ENCODE results near the gene TMEM140. TPM values are rescaled to one million over a fixed set of nuclear protein-coding genes. Genes with fewer than 3 reads are reported as not detected.

The TMEM140 gene
- total RNA-seq, 1 experiment from 2014 or later = 3.2 TPM

DNA sequence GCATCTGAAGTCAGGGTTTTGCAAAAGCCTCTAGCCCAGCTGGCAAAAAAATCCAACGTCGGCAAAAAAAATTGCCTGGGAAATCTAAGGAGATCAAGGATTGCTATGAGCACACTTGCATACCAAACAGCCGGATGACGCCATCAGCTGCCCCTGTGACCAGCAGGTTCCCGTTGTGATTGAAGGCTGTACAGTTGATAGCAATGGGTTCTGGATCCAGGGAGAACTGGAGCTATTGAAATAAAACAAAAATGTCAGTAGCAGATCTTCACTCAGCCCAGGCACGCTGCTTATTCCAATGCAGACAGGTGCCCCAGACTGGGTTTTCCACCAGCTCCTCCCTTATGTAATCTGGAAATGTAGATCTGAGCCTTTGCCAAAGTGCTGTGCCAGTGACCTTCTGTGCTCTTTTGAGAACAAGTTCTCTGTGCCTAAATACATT is 41.4 kb downstream of the TMEM140 start:
- in situ Hi-C loops (cut with HindIII; ENCODE audit: low pct_unique_long_range_greater_than_20kb, low sequenced_read_pairs) = no loop called here
- H3K36me3 ChIP-seq (ENCODE audit: control insufficient read depth, insufficient read depth, low read length) = no peaks in the 10 kb centered on the region
- H3K9me3 ChIP-seq (ENCODE audit: control insufficient read depth, insufficient read depth, low read depth, low read length) = no peaks in the 10 kb centered on the region
- TF ChIP-seq, protein P1, sequence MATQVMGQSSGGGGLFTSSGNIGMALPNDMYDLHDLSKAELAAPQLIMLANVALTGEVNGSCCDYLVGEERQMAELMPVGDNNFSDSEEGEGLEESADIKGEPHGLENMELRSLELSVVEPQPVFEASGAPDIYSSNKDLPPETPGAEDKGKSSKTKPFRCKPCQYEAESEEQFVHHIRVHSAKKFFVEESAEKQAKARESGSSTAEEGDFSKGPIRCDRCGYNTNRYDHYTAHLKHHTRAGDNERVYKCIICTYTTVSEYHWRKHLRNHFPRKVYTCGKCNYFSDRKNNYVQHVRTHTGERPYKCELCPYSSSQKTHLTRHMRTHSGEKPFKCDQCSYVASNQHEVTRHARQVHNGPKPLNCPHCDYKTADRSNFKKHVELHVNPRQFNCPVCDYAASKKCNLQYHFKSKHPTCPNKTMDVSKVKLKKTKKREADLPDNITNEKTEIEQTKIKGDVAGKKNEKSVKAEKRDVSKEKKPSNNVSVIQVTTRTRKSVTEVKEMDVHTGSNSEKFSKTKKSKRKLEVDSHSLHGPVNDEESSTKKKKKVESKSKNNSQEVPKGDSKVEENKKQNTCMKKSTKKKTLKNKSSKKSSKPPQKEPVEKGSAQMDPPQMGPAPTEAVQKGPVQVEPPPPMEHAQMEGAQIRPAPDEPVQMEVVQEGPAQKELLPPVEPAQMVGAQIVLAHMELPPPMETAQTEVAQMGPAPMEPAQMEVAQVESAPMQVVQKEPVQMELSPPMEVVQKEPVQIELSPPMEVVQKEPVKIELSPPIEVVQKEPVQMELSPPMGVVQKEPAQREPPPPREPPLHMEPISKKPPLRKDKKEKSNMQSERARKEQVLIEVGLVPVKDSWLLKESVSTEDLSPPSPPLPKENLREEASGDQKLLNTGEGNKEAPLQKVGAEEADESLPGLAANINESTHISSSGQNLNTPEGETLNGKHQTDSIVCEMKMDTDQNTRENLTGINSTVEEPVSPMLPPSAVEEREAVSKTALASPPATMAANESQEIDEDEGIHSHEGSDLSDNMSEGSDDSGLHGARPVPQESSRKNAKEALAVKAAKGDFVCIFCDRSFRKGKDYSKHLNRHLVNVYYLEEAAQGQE (IDR thresholded peaks at IDR 0.05; ENCODE audit: insufficient read depth in 1 of 2, low read depth in 2 of 2, low read length in 1 of 2) = no peak
- no peak for TF ChIP-seq TCF7L2 (IDR thresholded peaks at IDR 0.05; ENCODE audit: low read depth, low read length)
- TF ChIP-seq SIN3A (IDR thresholded peaks at IDR 0.05; ENCODE audit: borderline replicate concordance, insufficient read depth, low read depth, low read length) = no peak
- TF ChIP-seq POLR2AphosphoS5 (IDR thresholded peaks at IDR 0.05; ENCODE audit: low read depth, low read length) = no peak
- TF ChIP-seq, protein P2, sequence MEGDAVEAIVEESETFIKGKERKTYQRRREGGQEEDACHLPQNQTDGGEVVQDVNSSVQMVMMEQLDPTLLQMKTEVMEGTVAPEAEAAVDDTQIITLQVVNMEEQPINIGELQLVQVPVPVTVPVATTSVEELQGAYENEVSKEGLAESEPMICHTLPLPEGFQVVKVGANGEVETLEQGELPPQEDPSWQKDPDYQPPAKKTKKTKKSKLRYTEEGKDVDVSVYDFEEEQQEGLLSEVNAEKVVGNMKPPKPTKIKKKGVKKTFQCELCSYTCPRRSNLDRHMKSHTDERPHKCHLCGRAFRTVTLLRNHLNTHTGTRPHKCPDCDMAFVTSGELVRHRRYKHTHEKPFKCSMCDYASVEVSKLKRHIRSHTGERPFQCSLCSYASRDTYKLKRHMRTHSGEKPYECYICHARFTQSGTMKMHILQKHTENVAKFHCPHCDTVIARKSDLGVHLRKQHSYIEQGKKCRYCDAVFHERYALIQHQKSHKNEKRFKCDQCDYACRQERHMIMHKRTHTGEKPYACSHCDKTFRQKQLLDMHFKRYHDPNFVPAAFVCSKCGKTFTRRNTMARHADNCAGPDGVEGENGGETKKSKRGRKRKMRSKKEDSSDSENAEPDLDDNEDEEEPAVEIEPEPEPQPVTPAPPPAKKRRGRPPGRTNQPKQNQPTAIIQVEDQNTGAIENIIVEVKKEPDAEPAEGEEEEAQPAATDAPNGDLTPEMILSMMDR (IDR thresholded peaks at IDR 0.05) = no peak
- H3K27ac ChIP-seq (ENCODE audit: low read length) = no peak overlapping the region
- ATAC-seq (no peak), DNase-seq (ENCODE audit: low read depth, low spot score) (no peak)
- CTCF ChIA-PET = no interaction called here
- POLR2A ChIA-PET = no interaction called here
- no TSS peak for BruUV-seq (replicated peaks)
- intact Hi-C loops (cut with micrococcal nuclease; ENCODE audit: unreplicated experiment) = no loop called here
- H3K4me1 ChIP-seq (ENCODE audit: control insufficient read depth, insufficient read depth, low read length) = no peaks in the 10 kb centered on the region
- H3K27me3 ChIP-seq (ENCODE audit: control insufficient read depth, insufficient read depth, low read length) = no peaks in the 10 kb centered on the region
- no peak overlapping the region for H3K4me3 ChIP-seq (ENCODE audit: low read depth in 2 of 2, low read length in 2 of 2)

DNA sequence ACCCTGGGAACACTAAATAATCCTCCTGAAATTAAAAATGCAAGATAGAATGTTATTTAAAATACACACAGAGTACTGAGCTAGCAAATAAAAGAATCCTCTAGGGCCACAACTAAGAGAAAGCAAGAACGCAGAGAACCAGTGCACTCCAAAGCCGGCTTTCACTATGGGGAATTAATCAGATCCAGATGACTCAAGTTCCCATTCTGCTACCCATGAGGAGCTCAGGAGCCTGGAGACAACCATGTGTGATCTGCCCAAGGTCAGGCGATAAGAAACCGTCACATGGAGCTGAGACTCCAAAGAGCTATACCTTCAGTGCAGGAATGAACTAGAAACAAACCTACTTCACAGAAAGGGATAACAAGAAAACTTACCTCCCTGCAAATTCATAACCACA is 42.1 kb downstream of the TMEM140 start:
- no peak for ATAC-seq
- BruUV-seq (replicated peaks) = no TSS peak
- no peak overlapping the region for H3K27ac ChIP-seq (ENCODE audit: low read length)
- no peaks in the 10 kb centered on the region for H3K9me3 ChIP-seq (ENCODE audit: control insufficient read depth, insufficient read depth, low read depth, low read length)
- no peaks in the 10 kb centered on the region for H3K27me3 ChIP-seq (ENCODE audit: control insufficient read depth, insufficient read depth, low read length)
- CTCF ChIA-PET = no interaction called here
- H3K36me3 ChIP-seq (ENCODE audit: control insufficient read depth, insufficient read depth, low read length) = no peaks in the 10 kb centered on the region
- TF ChIP-seq, protein P1 (IDR thresholded peaks at IDR 0.05; ENCODE audit: insufficient read depth in 1 of 2, low read depth in 2 of 2, low read length in 1 of 2) = no peak
- TF ChIP-seq POLR2AphosphoS5 (IDR thresholded peaks at IDR 0.05; ENCODE audit: low read depth, low read length) = no peak
- no peak for TF ChIP-seq SIN3A (IDR thresholded peaks at IDR 0.05; ENCODE audit: borderline replicate concordance, insufficient read depth, low read depth, low read length)
- TF ChIP-seq, protein P2 (IDR thresholded peaks at IDR 0.05) = no peak
- TF ChIP-seq TCF7L2 (IDR thresholded peaks at IDR 0.05; ENCODE audit: low read depth, low read length) = no peak
- intact Hi-C loops (cut with micrococcal nuclease; ENCODE audit: unreplicated experiment) = no loop called here
- POLR2A ChIA-PET = no interaction called here
- no peak for DNase-seq (ENCODE audit: low read depth, low spot score)
- in situ Hi-C loops (cut with HindIII; ENCODE audit: low pct_unique_long_range_greater_than_20kb, low sequenced_read_pairs) = no loop called here
- no peak overlapping the region for H3K4me3 ChIP-seq (ENCODE audit: low read depth in 2 of 2, low read length in 2 of 2)
- no peaks in the 10 kb centered on the region for H3K4me1 ChIP-seq (ENCODE audit: control insufficient read depth, insufficient read depth, low read length)

All from Panc1 (cell line).